ENCODE data around the gene EPC1.
"Not testable (repeated sequence)": the region's sequence is repeated elsewhere in the genome, so short reads cannot be mapped to it uniquely, and the experiment has no call there.

Gene EPC1

GRCh38 chr10:32271617-32272016, 75.3 kb downstream of the EPC1 start:
- no peak for DNase-seq

GRCh38 chr10:32269343-32270100, 77.4 kb downstream of the EPC1 start:
- no peak for DNase-seq

- DNase-seq = no peak
Observed at GRCh38 chr10:32268788-32269187, 78.2 kb downstream of the EPC1 start.

- no peak for DNase-seq
Observed at GRCh38 chr10:32266979-32267378, 80.0 kb downstream of the EPC1 start.

GRCh38 chr10:32266566-32266965, 80.4 kb downstream of the EPC1 start:
- no peak for DNase-seq

- no peak for DNase-seq
Observed at GRCh38 chr10:32265756-32266155, 81.2 kb downstream of the EPC1 start.

GRCh38 chr10:32263300-32263699, 83.7 kb downstream of the EPC1 start:
- DNase-seq = no peak

- no peak for DNase-seq
Observed at GRCh38 chr10:32259551-32259950, 87.4 kb downstream of the EPC1 start.

- peak; percentile 54 for DNase-seq
Observed at GRCh38 chr10:32256613-32257437, 90.1 kb downstream of the EPC1 start.

- no peak for DNase-seq
Observed at GRCh38 chr10:32253821-32254220, 93.1 kb downstream of the EPC1 start.

- DNase-seq = no peak
Observed at GRCh38 chr10:32253276-32253675, 93.7 kb downstream of the EPC1 start.

- DNase-seq = not testable (repeated sequence)
Observed at GRCh38 chr10:32250489-32250888, 96.5 kb downstream of the EPC1 start.

- no peak for DNase-seq
Observed at GRCh38 chr10:32246685-32247084, 100.3 kb downstream of the EPC1 start.

- DNase-seq = no peak
Observed at GRCh38 chr10:32245760-32246159, 101.2 kb downstream of the EPC1 start.

GRCh38 chr10:32244421-32245207, 102.3 kb downstream of the EPC1 start:
- DNase-seq = no peak

GRCh38 chr10:32244011-32244410, 102.9 kb downstream of the EPC1 start:
- no peak for DNase-seq

- no peak for DNase-seq
Observed at GRCh38 chr10:32241946-32242345, 105.0 kb downstream of the EPC1 start.

GRCh38 chr10:32240471-32240870, 106.5 kb downstream of the EPC1 start:
- no peak for DNase-seq

- DNase-seq = no peak
Observed at GRCh38 chr10:32239769-32240168, 107.2 kb downstream of the EPC1 start.

- no peak for DNase-seq
Observed at GRCh38 chr10:32237644-32238345, 109.2 kb downstream of the EPC1 start.

GRCh38 chr10:32234471-32234870, 112.5 kb downstream of the EPC1 start:
- no peak for DNase-seq

GRCh38 chr10:32233375-32233774, 113.6 kb downstream of the EPC1 start:
- DNase-seq = not testable (repeated sequence)

- DNase-seq = no peak
Observed at GRCh38 chr10:32232378-32232777, 114.6 kb downstream of the EPC1 start.
